COR-L47 (cell line): ENCODE measurements around the gene DTYMK.
A peak's percentile ranks its signal among the peaks of the same experiment; 100 is the strongest.

Experiments
- DNase-seq: peaks from one replicate; lab custom pipeline; 2025; lab: John Stamatoyannopoulos, UW

The DTYMK gene

GRCh38 chr2:241645915-241646645, 40.5 kb downstream of the DTYMK start:
- no peak for DNase-seq

GRCh38 chr2:241645056-241645914, 41.3 kb downstream of the DTYMK start:
- DNase-seq = no peak

GRCh38 chr2:241641631-241642030, 45.0 kb downstream of the DTYMK start:
- DNase-seq = no peak

DNA sequence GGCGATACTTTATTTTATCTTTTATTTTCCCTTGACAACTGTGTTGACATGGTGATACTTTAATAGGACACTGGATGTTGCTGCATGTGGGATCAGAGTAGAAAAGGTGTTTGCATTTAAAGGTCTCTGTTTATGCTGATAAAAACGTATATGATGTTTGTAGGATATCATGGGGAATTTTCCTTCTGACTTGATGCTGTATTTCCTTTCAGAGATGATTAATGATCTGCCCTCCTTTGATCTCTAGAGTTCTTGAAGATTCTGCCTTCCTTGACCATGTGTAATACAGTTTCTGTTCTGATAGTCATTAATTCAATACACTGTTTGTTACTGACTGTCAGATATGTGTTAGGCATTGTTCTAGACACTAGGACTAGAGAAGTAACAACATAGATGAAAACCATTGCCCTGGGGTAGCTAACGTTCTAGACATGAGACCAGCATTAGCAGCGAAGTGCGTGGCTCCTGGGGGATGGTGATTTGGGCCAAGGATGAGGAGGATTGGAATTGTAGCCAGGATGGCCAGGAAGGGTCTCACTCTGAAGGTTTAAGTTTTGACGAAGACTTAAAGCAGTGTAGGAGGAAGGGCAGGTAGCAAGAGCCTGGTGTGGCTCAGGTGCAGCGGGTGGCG, 46.3 kb downstream of the DTYMK start:
- DNase-seq = no peak

DNA sequence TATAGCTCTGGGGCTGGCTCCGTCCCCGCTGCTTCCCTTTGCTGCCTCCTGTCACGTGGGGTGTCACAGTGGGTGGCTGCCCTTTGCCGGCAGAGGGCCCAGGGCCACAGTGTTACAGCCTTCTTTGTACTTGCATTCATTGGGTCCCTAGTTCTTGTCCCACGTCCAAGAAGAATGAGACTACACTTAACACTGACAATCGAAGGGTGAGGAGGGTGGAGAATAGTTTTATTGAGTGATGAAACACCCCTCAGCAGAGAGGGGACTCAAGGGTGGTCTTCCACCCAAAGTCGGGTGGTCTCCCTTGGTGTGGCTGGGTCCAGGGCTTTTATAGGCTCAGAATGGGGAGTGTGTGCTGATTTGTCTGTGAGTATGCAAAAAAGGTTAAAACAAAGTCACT, 47.2 kb downstream of the DTYMK start:
- no peak for DNase-seq

- DNase-seq = no peak
Observed at GRCh38 chr2:241638940-241639339, 47.7 kb downstream of the DTYMK start.

DNA sequence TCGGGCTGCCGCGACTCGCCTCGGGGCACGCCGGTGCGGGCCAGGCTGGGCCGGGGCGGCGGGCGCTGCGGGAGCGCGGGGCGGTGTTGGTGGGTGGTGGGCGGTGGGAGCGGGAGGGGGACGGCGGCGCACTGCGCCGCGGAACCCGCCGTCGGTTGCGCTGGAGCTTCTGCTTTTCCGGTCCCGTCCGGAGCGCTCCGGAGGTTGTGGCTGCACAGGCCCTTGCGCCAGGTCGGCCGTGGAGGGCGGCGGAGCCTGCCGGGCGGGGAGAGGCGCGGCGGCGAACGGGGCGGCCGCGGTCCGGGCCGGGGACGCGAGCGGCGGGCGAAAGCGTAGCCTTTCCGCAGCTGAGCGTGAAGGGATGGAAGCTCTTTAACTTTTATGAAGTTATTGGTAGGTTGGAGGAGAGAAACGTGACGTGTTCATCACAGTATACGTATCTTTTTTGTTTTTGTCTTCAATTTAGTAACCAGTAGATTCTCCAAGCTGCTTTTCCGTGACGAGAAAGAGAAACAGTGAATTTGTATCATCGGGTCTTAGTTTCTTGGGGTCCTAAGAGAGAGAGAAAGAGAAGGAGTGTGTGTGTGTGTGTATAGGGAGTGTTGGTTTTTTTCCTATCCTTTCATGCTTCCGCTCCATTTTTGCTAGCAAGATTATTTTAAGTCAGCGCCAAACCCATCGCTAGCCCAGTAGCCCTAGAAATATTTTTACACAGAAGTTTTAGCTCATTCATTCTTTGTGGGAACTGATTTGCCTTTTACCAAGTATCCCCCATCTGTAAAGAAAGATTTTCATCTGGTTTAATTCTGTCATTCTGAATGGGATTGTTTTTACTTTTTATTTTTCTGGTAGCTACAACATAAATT, 48.6 kb downstream of the DTYMK start:
- no peak for DNase-seq

GRCh38 chr2:241637018-241637794, 49.4 kb downstream of the DTYMK start, which contains the start of the genes ATG4B and THAP4:
ATG4B (plus strand) TSS chr2:241637693; CDS start chr2:241637715, 22 bp downstream.
THAP4 (minus strand) TSS chr2:241637158; CDS start chr2:241637017, 141 bp downstream.
- peak; percentile 39 for DNase-seq

- DNase-seq = no peak
Observed at GRCh38 chr2:241636182-241637017, 50.2 kb downstream of the DTYMK start.

GRCh38 chr2:241635756-241636155, 50.9 kb downstream of the DTYMK start:
- no peak for DNase-seq

DNA sequence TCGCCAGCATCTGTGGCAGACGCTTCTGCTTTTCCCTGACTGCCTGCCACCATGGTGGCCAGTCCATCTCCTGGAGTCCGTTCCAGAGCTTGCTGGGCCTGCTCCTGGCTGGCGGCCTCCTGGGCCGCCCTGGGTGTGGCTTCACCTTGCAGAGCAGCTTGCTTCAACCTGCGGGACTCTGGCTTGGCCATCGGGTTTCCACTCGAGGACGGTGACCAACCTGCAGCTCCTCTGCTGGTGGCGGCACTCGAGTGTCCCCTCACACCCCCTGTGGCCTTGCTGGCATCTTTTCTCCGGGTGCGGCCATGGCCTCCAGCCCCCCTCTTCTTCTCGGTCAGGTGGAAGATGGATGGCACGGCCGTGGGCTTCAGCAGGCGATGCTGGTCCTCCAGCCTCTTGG, 53.1 kb downstream of the DTYMK start:
- DNase-seq = no peak

GRCh38 chr2:241632478-241633325, 53.9 kb downstream of the DTYMK start:
- DNase-seq = no peak

DNA sequence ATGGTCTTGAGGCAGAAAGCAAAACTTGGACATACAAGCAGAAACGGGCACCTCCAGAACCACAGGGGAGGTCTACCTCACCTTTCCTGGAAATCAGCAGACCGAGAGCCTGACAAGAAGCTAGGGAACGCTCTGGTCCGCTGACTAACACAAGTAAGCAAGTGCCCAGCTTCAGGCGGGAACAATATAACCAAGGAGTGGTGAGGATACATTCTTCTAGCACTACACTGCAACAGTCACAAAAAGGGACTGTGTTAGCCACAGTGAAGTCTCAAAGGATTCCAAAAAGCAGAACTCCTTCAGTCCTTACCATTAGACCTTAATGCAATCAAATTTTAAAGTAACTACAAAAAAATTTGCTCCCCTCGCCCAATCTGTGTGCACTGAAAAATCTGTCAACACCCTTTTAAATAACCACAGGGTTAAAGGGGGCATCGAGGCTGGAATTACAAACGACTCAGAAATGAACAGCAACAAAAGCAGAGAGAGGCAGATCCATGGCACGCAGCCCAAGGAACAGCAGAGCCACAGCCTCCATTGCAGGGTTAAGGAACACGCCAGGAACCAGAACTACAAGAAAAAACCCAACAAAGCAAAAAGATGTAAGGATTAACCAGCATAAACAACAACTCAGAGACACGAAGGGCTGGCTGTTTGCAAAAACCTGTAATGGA, 56.7 kb downstream of the DTYMK start:
- no peak for DNase-seq

DNA sequence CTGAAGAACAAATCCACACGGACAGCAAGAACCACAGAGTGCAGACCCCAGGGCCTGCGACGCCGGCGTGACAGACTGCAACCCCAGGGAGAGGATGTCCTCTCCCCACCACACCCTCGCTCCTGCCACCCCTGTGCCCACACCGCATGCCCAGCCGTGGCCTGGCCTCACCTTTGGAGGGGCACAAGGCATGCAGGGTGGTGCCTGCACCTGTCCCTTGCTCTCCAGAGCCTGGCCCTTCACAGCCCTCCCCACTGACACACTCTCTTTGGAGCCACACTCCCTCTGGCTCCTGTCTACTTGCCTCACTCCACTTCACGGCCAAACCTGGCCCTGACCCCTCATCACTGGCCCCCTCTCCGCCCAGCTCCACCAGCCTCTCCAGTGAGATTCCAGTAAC, 58.9 kb downstream of the DTYMK start:
- no peak for DNase-seq
